Activated CD4-positive, alpha-beta T cell treated with anti-CD3 and anti-CD28 coated beads for 36 hours (primary cell): ENCODE data around the gene ADGRG3. TPM values are rescaled to one million over a fixed set of nuclear protein-coding genes. Genes with fewer than 3 reads are reported as not detected.
"Not testable (repeated sequence)": the region's sequence is repeated elsewhere in the genome, so short reads cannot be mapped to it uniquely, and the experiment has no call there.

Experiments used
- ATAC-seq: fragments of 200-7000 bp; cut with Tn5 transposase; one replicate; pipeline ENCODE4 v1.10.0; 2021; ENCODE audit warnings: mild to moderate bottlenecking, moderate library complexity
- CTCF ChIA-PET: fragments of 350-600 bp; sonication (Branson Sonifier 250); formaldehyde crosslinking; loops from one replicate; lab custom pipeline; 2021; ENCODE audit warnings: antibody characterized with exemption; lab: Charles Lee
- POLR2A ChIA-PET: fragments of 350-600 bp; sonication (Branson Sonifier 250); formaldehyde crosslinking; loops from one replicate; lab custom pipeline; 2021; ENCODE audit warnings: antibody characterized with exemption, inconsistent platforms; lab: Charles Lee
- DNase-seq: peaks from one replicate; pipeline ENCODE4 v3.0.0-alpha.2; 2020
- H3K27ac Mint-ChIP-seq: one replicate; pipeline ENCODE4 v1.8.0; 2021; ENCODE audit warnings: mixed read lengths
- H3K27me3 Mint-ChIP-seq: one replicate; pipeline ENCODE4 v1.8.0; 2021; ENCODE audit warnings: mixed read lengths
- H3K36me3 Mint-ChIP-seq: one replicate; pipeline ENCODE4 v1.8.0; 2021; ENCODE audit warnings: low read depth, mixed read lengths
- H3K4me1 Mint-ChIP-seq: one replicate; pipeline ENCODE4 v1.8.0; 2021; ENCODE audit warnings: mixed read lengths
- H3K4me3 Mint-ChIP-seq: one replicate; pipeline ENCODE4 v1.8.0; 2021; ENCODE audit warnings: mild to moderate bottlenecking, moderate library complexity, mixed read lengths
- H3K9me3 Mint-ChIP-seq: one replicate; pipeline ENCODE4 v1.8.0; 2021; ENCODE audit warnings: low read depth, mixed read lengths
- intact Hi-C, 2 experiments: fragments of 100-400 bp; cut with DNase I in 1 of 2; cut with micrococcal nuclease in 1 of 2; formaldehyde crosslinking; loops; one replicate each; pipeline versions ENCODE4 v1.14.2 to v1.15.1; 2022 to 2024; cut with DNase I, micrococcal nuclease
- total RNA-seq, 2 experiments: library from RNA; stranded (reverse); gene quantifications; one replicate each; pipeline ENCODE4 v1.2.3, GENCODE V29; 2021

ADGRG3 gene
- total RNA-seq, 2 experiments from 2014 or later, result not detected

DNA sequence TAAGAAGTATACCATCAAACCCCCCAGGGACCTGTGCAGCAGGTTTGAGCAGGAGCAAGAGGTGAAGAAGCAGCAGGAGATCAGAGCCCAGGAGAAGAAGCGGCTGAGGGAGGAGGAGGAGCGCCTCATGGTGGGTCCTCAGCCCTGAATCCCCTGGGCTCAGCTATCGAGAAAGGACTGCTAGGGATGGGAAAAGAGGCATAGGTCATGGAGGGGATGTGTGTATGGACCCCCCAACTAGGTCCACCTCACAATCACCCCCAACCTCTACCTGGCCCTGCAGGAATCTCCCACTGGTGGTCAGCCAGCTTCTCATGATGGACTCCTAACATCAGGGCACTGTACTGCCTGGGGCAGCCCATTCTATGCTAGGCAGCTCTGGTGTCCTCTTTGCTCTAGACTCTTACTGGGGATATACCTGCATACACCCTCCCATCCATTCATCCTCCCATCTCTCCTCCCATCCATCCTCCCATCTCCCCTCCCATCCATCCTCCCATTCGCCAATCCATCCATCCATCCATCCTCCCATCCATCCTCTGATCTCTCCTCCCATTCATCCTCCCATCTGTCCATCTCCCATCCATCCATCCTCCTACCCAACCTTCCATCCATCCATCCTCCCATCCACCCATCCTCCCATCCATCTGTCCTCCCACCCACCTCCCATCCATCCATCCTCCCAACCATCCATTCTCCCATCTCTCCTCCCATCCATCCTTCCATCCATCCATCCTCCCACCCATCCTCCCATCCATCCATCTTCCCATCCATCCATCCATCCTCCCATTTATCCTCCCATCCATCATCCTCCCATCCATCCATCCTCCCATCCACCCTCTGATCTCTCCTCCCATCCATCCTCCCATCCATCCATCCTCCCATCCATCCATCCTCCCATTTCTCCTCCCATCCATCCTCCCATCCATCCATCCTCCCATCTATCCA is 37.1 kb downstream of the ADGRG3 start:
- ATAC-seq (no peak), DNase-seq (no peak)
- H3K4me1 Mint-ChIP-seq, result peaks cover 4% of the 10 kb centered on the region
- intact Hi-C loops, result no loop called here
- ChIA-PET CTCF (no interaction called here), POLR2A (interaction anchor here (1.0 kb wide), 1 partner anchor 95 kb away, joined by 3 read pairs; no protein-coding TSS in a partner anchor)
- peaks cover 3% of the 10 kb centered on the region for H3K27me3 Mint-ChIP-seq
- H3K4me3 Mint-ChIP-seq, result no peak overlapping the region
- H3K9me3 Mint-ChIP-seq, result no peaks in the 10 kb centered on the region
- no peaks in the 10 kb centered on the region for H3K36me3 Mint-ChIP-seq
- no peak overlapping the region for H3K27ac Mint-ChIP-seq

DNA sequence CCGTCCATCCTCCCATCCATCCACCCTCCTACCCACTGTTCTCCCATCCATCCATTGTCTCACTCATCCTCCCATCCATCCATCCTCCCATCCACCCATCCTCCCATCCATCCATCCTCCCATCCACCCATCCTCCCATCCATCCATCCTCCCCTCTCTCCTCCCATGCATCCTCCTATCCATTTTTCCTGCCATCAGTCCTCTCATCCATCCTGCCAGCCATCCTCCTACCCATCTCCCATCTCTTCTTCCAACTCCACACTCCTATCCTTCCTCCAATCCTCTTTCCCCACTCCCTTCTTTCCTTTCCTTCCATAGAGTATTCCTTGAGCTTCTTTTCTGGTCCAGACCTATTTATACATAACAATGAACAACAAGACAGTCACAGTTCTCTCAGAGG is 38.6 kb downstream of the ADGRG3 start:
- ATAC-seq, result no peak
- peaks cover 4% of the 10 kb centered on the region for H3K4me1 Mint-ChIP-seq
- no peaks in the 10 kb centered on the region for H3K9me3 Mint-ChIP-seq
- intact Hi-C loops, result no loop called here
- no peak for DNase-seq
- ChIA-PET POLR2A (no interaction called here), CTCF (no interaction called here)
- peaks cover 3% of the 10 kb centered on the region for H3K27me3 Mint-ChIP-seq
- H3K36me3 Mint-ChIP-seq, result no peaks in the 10 kb centered on the region
- no peak overlapping the region for H3K4me3 Mint-ChIP-seq
- no peak overlapping the region for H3K27ac Mint-ChIP-seq

DNA sequence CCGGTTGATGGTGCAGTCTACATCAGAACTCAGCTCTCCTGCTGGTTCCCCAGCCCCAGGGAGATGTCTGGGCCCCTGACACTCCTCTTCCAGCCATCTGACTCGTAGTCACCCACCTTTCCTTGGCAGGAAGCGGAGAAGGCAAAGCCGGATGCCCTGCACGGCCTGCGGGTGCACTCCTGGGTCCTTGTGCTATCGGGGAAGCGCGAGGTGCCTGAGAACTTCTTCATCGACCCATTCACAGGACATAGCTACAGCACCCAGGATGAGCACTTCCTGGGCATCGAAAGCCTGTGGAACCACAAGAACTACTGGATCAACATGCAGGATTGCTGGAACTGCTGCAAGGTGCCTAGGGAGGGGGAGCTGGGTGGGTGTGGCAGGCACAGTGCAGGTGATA is 39.2 kb downstream of the ADGRG3 start:
- intact Hi-C loops, result no loop called here
- CTCF ChIA-PET, result no interaction called here
- no peak for ATAC-seq
- POLR2A ChIA-PET, result no interaction called here
- Mint-ChIP-seq H3K9me3 (no peaks in the 10 kb centered on the region), H3K27me3 (peaks cover 3% of the 10 kb centered on the region), H3K36me3 (no peaks in the 10 kb centered on the region), H3K27ac (no peak overlapping the region), H3K4me3 (no peak overlapping the region), H3K4me1 (peaks cover 4% of the 10 kb centered on the region)
- DNase-seq, result no peak

DNA sequence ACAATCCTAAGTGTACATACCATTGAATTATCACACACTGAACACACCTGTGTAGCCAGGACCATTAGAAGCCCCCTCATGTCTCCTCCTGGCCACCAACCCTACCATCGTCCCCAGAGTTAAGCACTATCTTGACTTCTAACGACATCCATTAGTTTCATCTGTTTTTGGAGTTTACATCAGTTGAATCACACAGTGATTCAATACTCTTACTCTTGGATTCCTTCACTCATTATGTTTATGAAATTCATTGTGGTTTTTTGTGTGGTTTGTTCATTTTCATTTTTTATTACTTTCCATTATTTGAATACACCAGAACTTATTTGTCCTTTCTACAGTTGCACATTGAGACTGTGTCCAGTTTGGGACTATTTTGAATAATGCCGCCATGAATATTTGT is 40.1 kb downstream of the ADGRG3 start:
- DNase-seq, result no peak
- intact Hi-C loops, result no loop called here
- Mint-ChIP-seq H3K27ac (no peak overlapping the region), H3K36me3 (no peaks in the 10 kb centered on the region), H3K4me3 (no peak overlapping the region), H3K9me3 (no peaks in the 10 kb centered on the region), H3K4me1 (peaks cover 4% of the 10 kb centered on the region), H3K27me3 (peaks cover 3% of the 10 kb centered on the region)
- peak; percentile 36 for ATAC-seq
- CTCF ChIA-PET, result no interaction called here
- POLR2A ChIA-PET, result no interaction called here

DNA sequence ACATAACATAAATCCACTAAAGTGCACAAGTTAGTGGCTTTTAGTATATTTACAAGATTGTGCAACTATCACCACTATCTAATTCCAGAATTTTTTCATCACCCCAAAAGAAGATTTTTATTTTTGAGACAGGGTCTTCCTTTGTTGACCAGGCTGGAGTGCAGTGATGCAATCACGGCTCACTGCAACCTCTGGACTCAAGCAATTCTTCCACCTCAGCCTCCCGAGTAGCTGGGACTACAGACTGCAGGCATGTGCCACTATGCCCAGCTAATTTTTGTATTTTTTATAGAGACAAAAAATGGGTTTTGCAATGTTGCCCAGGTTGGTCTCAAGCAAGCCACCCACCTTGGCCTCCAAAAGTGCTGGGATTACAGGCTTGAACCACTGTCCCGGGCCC is 41.6 kb downstream of the ADGRG3 start:
- peaks cover 4% of the 10 kb centered on the region for H3K4me1 Mint-ChIP-seq
- intact Hi-C loops, result no loop called here
- H3K27ac Mint-ChIP-seq, result no peak overlapping the region
- H3K27me3 Mint-ChIP-seq, result peaks cover 3% of the 10 kb centered on the region
- H3K9me3 Mint-ChIP-seq, result no peaks in the 10 kb centered on the region
- no peaks in the 10 kb centered on the region for H3K36me3 Mint-ChIP-seq
- CTCF ChIA-PET, result interaction anchor here (0.7 to 1.0 kb wide), 3 partner anchors 22 to 27 kb away, joined by 3 to 4 read pairs (median 3); partner anchors contain the start of gene KATNB1
- H3K4me3 Mint-ChIP-seq, result no peak overlapping the region
- POLR2A ChIA-PET, result no interaction called here
- ATAC-seq, result no peak
- no peak for DNase-seq

DNA sequence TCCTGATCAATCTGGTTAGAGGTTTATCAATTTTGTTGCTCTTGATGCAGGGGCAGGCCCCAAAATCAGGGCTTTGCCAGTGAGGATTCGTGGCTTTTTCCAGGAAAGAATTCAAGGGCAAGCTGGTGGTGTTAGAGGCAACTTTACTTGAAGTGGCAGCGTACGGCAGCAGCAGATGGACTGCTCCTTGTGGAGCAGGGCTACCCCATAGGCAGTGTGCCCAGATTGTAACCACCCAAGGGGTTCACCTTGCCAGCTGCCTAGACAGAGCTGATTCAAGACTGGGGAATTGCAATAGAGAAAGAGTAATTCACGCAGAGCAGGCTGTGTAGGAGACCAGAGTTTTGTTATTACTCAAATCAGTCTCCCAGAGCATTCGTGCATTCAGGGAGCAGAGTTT is 43.2 kb downstream of the ADGRG3 start:
- Mint-ChIP-seq H3K4me3 (no peak overlapping the region), H3K9me3 (no peaks in the 10 kb centered on the region), H3K36me3 (no peaks in the 10 kb centered on the region), H3K4me1 (peaks cover 4% of the 10 kb centered on the region), H3K27me3 (peaks cover 3% of the 10 kb centered on the region), H3K27ac (no peak overlapping the region)
- intact Hi-C loops, result no loop called here
- no peak for ATAC-seq
- ChIA-PET POLR2A (no interaction called here), CTCF (interaction anchor here (1.0 kb wide), 2 partner anchors 45 to 249 kb away, joined by 3 to 4 read pairs; no protein-coding TSS in a partner anchor)
- DNase-seq, result no peak

DNA sequence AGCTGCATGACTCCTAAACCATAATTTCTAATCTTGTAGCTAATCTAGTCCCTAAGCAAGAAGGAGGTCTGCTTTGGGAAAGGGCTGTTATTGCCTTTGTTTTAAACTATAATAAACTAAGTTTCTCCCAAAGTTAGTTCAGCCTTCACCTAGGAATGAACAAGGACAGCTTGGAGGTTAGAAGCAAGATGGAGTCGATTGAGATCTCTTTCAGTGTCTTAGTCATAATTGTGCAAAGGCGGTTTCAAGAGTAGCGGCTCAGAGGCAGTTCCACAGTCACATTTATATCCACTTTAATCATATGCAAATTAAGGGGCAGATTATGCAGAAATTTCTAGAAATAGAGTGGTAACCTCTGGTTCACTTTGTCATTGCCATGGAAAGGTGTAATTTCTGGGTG is 43.9 kb downstream of the ADGRG3 start:
- ChIA-PET POLR2A (no interaction called here), CTCF (interaction anchor here (1.0 kb wide), 2 partner anchors 44 to 250 kb away, joined by 3 to 4 read pairs; no protein-coding TSS in a partner anchor)
- Mint-ChIP-seq H3K27me3 (peaks cover 3% of the 10 kb centered on the region), H3K4me3 (no peak overlapping the region), H3K9me3 (no peaks in the 10 kb centered on the region), H3K4me1 (peaks cover 4% of the 10 kb centered on the region), H3K27ac (no peak overlapping the region), H3K36me3 (no peaks in the 10 kb centered on the region)
- DNase-seq (no peak), ATAC-seq (peak; percentile 57)
- intact Hi-C loops, result no loop called here

DNA sequence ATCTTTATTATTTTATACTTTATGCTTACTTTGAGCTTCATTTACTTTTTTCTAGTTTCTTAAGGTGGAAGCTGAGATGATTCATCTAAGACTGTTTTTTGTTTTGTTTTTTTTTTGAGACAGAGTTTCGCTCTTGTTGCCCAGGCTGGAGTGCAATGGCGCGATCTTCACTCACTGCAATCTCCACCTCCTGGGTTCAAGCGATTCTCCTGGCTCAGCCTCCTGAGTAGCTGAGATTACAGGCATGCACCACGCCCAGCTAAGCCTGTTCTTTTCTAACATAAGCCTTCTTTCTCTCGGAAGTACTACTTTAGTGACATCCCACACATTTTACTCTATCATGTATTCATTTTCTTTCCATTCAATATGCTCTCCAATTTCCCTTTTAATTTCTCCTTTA is 44.5 kb downstream of the ADGRG3 start:
- H3K9me3 Mint-ChIP-seq, H3K4me3 Mint-ChIP-seq, H3K27me3 Mint-ChIP-seq, DNase-seq, POLR2A ChIA-PET, H3K27ac Mint-ChIP-seq, H3K4me1 Mint-ChIP-seq, intact Hi-C loops, ATAC-seq, H3K36me3 Mint-ChIP-seq: not testable (repeated sequence)
- CTCF ChIA-PET, result interaction anchor here (1.3 kb wide), 1 partner anchor 18 kb away, joined by 3 read pairs; no protein-coding TSS in a partner anchor

DNA sequence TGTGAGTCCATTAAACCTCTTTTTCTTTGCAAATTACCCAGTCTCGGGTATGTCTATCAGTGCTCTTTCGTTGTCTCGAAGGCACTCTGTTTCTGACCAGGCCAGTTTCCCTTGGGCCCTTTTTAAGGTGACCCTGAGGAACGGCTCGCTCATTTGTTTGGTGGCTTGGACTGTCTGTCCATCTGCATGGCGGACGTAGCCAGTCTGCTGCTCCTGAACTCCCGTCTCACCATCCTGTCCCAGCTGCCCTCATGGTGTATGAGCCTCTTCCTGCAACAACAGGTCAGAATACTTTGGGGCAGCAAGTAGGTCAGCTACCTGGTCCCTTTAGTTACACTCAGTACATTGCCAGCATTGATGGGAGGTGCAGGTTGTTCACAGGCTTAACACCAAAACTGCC is 45.5 kb downstream of the ADGRG3 start:
- no peak overlapping the region for H3K4me3 Mint-ChIP-seq
- CTCF ChIA-PET, result interaction anchor here (0.6 to 1.3 kb wide), 2 partner anchors 13 to 17 kb away, joined by 3 read pairs; no protein-coding TSS in a partner anchor
- no peak for ATAC-seq

DNA sequence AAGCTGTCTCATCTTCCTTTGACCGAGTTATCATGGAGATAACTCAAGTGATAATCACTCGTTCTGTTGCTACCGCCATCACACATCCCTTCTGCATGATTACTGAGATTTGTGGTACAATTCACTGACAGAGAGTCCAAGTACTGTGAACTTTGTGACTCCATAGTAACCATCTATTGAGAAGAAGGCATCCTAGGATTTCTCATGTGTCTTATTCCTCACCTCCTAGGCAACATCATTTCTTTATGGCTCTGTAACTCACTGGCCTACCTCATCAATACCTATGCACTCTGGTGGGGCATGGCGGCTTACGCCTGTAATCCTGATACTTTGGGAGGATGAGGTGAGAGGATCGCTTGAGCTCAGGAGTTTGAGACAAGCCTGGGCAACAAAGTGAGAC is 45.9 kb downstream of the ADGRG3 start:
- no peak overlapping the region for H3K4me3 Mint-ChIP-seq
- intact Hi-C loops, result no loop called here
- ChIA-PET POLR2A (no interaction called here), CTCF (interaction anchor here (0.6 kb wide), 1 partner anchor 14 kb away, joined by 3 read pairs; no protein-coding TSS in a partner anchor)
- H3K36me3 Mint-ChIP-seq, result no peaks in the 10 kb centered on the region
- no peak for DNase-seq
- no peaks in the 10 kb centered on the region for H3K9me3 Mint-ChIP-seq
- ATAC-seq, result no peak
- no peaks in the 10 kb centered on the region for H3K27me3 Mint-ChIP-seq
- H3K4me1 Mint-ChIP-seq, result no peaks in the 10 kb centered on the region
- no peak overlapping the region for H3K27ac Mint-ChIP-seq

More for the DNA sequence above, 45.5 kb downstream of the ADGRG3 start:
- POLR2A ChIA-PET, result no interaction called here
- Mint-ChIP-seq H3K27me3 (no peaks in the 10 kb centered on the region), H3K4me1 (no peaks in the 10 kb centered on the region), H3K27ac (no peak overlapping the region), H3K36me3 (no peaks in the 10 kb centered on the region), H3K9me3 (no peaks in the 10 kb centered on the region)
- intact Hi-C loops, result no loop called here
- DNase-seq, result no peak

DNA sequence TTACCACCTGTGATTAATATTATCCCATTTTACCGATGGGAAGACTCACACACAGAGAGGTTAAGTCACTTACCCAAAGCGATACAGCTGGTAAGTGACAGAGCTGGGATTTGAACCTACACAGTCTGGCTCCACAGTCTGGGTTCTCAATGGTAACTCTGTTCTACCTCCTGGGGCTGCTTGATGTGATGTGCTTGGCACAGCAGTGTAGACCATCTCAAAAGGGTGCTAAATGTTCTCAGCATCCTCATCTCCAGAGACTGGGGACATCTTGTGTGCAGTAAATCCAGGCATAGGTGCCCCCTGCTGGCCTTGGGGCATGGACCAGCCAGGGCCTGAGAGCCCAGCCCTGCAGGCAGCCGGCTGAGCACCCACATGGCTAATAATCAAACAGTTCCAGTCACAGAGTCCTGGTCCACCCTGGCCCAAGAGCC is 52.1 kb downstream of the ADGRG3 start:
- peak; percentile 74 for DNase-seq
- no peak overlapping the region for H3K27ac Mint-ChIP-seq
- intact Hi-C loops, result loop anchor here (1.0 to 5.0 kb wide), 5 partner anchors 71 to 144 kb away; no protein-coding TSS in a partner anchor
- H3K4me1 Mint-ChIP-seq, result no peaks in the 10 kb centered on the region
- peak; percentile 80 for ATAC-seq
- POLR2A ChIA-PET, result no interaction called here
- CTCF ChIA-PET, result no interaction called here
- H3K36me3 Mint-ChIP-seq, result no peaks in the 10 kb centered on the region
- no peaks in the 10 kb centered on the region for H3K9me3 Mint-ChIP-seq
- no peaks in the 10 kb centered on the region for H3K27me3 Mint-ChIP-seq
- no peak overlapping the region for H3K4me3 Mint-ChIP-seq
